Large intestine (tissue), 3 donors: ENCODE measurements around the gene CDRT4. TPM values are rescaled to one million over a fixed set of nuclear protein-coding genes. Genes with fewer than 3 reads are reported as not detected.

Experiments
- DNase-seq, 2 donors: peaks; one replicate each; pipeline versions ENCODE4 v3.0.0 to v3.0.0-alpha.2; 2013
- H3K27ac ChIP-seq: one replicate; pipeline ENCODE4 v1.5.1; 2013; ENCODE audit warnings: low read length
- H3K27me3 ChIP-seq: 2 replicates; pipeline ENCODE4 v1.6.1; 2013; ENCODE audit warnings: low read length; ENCODE audit not compliant: control insufficient read depth, insufficient read depth
- H3K36me3 ChIP-seq: 2 replicates; pipeline ENCODE4 v1.6.1; 2013; ENCODE audit warnings: low read length; ENCODE audit not compliant: control insufficient read depth, insufficient read depth
- H3K4me1 ChIP-seq: one replicate; pipeline ENCODE4 v1.6.1; 2013; ENCODE audit warnings: low read length; ENCODE audit not compliant: control insufficient read depth, insufficient read depth
- H3K4me3 ChIP-seq: one replicate; pipeline ENCODE4 v1.5.1; 2013; ENCODE audit warnings: low read length
- H3K9me3 ChIP-seq: one replicate; pipeline ENCODE4 v1.6.1; 2013; ENCODE audit warnings: mild to moderate bottlenecking, low read depth, low read length, moderate library complexity; ENCODE audit not compliant: control insufficient read depth
- WGBS: methylation state at CpG from one replicate; pipeline ENCODE4 v1.1.5; 2013; ENCODE audit warnings: low lambda C conversion rate; ENCODE audit not compliant: insufficient coverage; 5-methylcytosine and 5-hydroxymethylcytosine counted together
- polyA plus RNA-seq: library from polyadenylated mRNA; unstranded; fragments of 120-200 nt; gene quantifications from one replicate; pipeline ENCODE4 v1.2.1, GENCODE V29; 2013

The CDRT4 gene
- polyA plus RNA-seq, 1 donor: 29.3 TPM

DNA sequence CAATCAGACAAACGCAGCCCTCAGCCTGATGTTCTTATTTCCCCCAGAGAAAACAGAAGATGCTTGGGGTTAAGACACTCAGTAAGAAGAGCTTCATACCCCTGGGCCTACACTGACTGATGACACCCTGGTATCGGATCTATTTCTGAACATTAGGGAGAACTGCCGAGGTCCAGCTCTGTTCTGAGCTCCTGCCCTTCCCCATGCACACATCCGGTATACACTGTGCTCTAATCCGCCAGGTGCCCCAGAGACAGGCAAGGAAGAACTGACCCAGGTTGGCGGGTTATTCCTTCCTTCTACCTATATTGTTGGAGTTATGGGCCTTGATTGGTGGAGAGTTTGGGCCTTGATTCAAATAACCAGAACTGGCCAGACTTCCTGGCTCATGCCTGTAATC is 68.0 kb downstream of the CDRT4 start:
- Histone ChIP-seq H3K9me3 (no peaks in the 10 kb centered on the region), H3K27ac (no peak overlapping the region), H3K36me3 (no peaks in the 10 kb centered on the region), H3K4me3 (no peak overlapping the region), H3K4me1 (peaks cover 4% of the 10 kb centered on the region), H3K27me3 (no peaks in the 10 kb centered on the region)
- no CpG with 5 or more reads among the region's 6 CpGs for WGBS
- DNase-seq: no peak

DNA sequence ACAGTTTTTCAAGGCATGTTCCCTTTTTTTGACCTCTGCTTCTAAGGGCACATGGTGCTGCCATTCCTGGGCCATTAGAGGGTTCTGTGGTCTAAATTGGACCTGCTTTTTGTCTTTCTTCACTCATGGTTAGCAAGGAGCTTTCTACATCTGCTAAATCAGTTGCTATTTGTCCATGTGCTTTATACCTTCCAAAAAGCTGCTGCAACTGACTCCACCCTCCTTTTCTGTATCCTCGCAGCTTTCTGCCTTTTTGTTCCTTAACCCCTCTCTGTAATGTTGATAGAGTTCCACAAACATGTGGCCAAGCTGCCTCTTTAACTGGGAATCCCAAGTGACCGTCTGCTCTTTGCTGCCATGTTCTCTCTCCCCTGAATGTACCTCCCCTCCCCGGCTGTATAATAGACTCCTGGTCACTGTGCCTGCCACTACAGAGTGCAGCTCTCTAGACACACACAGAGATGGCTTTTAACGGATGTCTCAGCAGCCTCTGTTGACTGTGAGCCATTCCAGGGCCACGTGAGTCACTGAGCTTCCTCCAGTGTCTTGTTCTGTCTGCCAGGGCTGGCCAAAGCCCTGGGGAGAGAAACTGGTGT is 68.6 kb downstream of the CDRT4 start:
- Histone ChIP-seq H3K27me3 (no peaks in the 10 kb centered on the region), H3K4me3 (no peak overlapping the region), H3K36me3 (no peaks in the 10 kb centered on the region), H3K9me3 (no peaks in the 10 kb centered on the region), H3K27ac (no peak overlapping the region), H3K4me1 (no peaks in the 10 kb centered on the region)
- no CpG with 5 or more reads among the region's 5 CpGs for WGBS
- DNase-seq: no peak

DNA sequence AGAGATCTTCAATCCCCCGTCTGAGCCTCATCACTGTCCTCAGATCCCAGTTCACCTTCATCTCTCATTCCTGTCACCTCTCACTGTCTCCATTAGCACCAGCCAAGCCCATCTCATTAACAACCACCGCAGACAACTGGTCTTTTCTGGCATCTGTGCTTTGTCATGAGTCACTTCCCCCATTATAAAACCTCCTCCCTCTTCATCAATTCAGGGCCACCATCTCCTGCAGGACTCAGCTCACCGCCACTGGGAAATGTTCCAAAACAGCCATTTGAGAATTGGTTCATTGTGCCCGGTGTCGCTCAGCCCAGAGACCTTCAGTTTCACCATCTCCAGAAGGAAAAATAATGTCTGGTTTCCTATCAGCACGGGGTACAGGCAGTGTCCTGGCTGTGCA is 69.1 kb downstream of the CDRT4 start:
- H3K36me3 ChIP-seq: no peaks in the 10 kb centered on the region
- no peaks in the 10 kb centered on the region for H3K9me3 ChIP-seq
- H3K27ac ChIP-seq: no peak overlapping the region
- no CpG with 5 or more reads among the region's 6 CpGs for WGBS
- no peaks in the 10 kb centered on the region for H3K27me3 ChIP-seq
- H3K4me3 ChIP-seq: no peak overlapping the region
- H3K4me1 ChIP-seq: no peaks in the 10 kb centered on the region
- DNase-seq: no peak

DNA sequence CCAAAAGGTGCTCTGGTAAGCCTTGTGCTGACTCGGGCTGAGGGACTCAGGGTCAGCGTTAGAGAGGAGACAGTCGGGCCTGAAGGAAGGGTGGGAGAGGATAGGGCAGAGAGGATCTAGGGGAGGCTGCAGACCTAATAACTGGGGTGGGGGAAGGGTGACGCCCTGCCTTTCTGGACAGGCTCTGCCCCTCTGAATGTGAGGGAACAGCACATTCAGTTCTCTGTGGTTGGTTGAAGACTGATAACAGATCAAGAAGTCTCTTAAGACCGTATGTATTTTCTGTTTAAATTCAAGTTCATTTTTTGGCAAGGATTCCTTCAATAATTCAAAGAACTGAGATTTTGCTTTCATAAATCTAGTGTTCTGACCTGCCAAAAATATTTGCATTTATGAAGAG is 69.8 kb downstream of the CDRT4 start:
- DNase-seq: no peak
- 80% methylated on average over 1 of the region's 5 CpGs for WGBS
- Histone ChIP-seq H3K27ac (no peak overlapping the region), H3K36me3 (no peaks in the 10 kb centered on the region), H3K4me1 (no peaks in the 10 kb centered on the region), H3K9me3 (no peaks in the 10 kb centered on the region), H3K4me3 (no peak overlapping the region), H3K27me3 (no peaks in the 10 kb centered on the region)

DNA sequence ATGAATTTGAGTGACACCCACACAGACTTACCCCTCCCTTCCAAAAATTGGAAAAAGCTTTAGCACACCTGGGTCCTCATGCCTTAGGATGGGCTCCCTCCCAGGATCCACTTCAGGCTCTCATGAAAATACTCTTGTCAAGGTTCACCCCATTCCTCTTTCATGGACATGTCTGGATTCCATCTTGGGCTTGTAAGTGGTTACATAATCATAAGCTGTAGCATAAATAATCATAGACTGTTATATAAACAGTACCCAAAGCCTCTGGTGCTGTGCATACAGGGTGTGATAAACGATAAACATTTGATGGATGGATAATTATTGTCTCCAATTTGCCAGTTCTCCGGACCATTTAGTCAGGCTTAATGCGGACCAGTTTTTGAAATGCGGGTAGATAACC is 72.3 kb downstream of the CDRT4 start:
- no peaks in the 10 kb centered on the region for H3K36me3 ChIP-seq
- no peaks in the 10 kb centered on the region for H3K27me3 ChIP-seq
- no peak for DNase-seq
- no peaks in the 10 kb centered on the region for H3K9me3 ChIP-seq
- no peaks in the 10 kb centered on the region for H3K4me1 ChIP-seq
- no peak overlapping the region for H3K27ac ChIP-seq
- no CpG with 5 or more reads among the region's 4 CpGs for WGBS
- no peak overlapping the region for H3K4me3 ChIP-seq

DNA sequence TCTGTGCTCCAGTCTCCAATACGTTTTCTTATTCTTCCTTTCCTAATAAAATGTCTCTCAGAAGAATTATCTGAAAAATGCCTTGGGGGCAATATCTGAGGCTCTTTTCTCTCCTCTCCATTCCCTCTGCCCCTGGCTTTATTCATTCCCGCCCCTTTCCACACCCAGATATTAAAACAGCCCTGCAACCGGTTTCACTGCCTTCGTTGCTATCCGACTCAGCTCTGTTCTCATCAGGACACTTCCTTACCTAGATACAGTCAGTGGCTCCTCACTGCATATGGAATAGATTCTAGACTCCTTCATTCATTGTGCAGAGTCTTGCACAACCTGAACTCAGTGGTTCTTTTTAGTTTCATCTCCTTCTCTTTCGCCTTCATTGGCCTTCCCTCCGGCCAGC is 74.0 kb downstream of the CDRT4 start:
- WGBS: 94% methylated on average over 3 of the region's 7 CpGs
- H3K4me3 ChIP-seq: no peak overlapping the region
- no peaks in the 10 kb centered on the region for H3K27me3 ChIP-seq
- H3K36me3 ChIP-seq: no peaks in the 10 kb centered on the region
- no peak for DNase-seq
- no peaks in the 10 kb centered on the region for H3K4me1 ChIP-seq
- no peak overlapping the region for H3K27ac ChIP-seq
- no peaks in the 10 kb centered on the region for H3K9me3 ChIP-seq

DNA sequence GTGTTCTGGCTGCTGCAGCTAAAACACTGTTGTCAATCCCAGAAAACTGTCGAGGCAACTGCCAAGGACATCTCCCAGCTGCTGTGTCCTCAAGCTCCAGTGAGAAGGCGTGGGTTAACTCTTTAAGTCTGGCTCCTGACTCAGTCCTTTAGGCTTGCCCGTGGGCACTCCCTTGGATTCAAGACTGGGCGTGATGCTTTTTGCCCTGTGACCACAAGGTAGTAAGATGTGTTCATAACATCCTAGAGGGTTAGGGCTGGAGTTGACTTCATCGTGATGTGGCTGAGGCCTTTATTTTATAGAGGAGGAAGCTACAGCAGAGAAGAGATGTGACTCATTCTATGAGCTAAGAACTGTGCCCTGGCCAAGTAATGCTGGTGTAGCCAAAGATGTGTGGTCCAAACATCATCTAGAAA is 75.1 kb downstream of the CDRT4 start:
- Histone ChIP-seq H3K9me3 (no peaks in the 10 kb centered on the region), H3K27ac (no peak overlapping the region), H3K4me3 (no peak overlapping the region), H3K36me3 (no peaks in the 10 kb centered on the region), H3K4me1 (no peaks in the 10 kb centered on the region), H3K27me3 (no peaks in the 10 kb centered on the region)
- no peak for DNase-seq
- no CpG with 5 or more reads among the region's 5 CpGs for WGBS

DNA sequence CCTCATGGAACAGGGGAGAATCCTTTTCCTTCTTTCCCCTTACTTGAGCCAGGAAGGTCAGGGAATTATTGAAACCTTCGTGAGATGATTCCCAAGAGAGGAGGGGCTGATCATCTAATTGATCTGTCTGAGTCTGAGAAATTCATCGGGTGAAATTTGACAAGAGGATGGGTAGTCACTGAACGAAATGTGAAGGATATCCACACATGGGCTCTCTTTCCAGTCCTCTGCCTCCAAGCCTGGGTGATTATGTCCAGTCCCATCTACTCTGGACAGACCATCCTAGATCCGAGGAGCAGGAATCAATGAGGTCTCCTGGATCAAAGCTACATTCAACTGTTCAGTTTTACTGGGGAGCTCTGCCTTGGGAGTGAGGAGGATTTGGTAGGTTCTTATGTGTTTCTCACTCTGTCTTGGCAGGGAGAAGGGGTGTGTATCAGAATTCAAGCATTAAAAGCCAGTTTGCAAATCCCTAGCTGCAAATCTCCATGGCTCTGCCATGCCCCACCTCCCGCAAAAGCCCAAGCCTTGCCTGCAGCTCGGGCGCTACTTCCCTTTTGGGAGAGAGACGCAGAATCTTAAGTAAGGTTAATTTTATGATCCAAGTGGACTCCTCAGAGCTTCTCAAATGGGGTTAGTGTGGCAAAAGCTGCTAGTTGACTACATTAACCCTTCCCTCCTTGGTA is 78.9 kb downstream of the CDRT4 start:
- H3K9me3 ChIP-seq: no peaks in the 10 kb centered on the region
- no peaks in the 10 kb centered on the region for H3K36me3 ChIP-seq
- no peak overlapping the region for H3K4me3 ChIP-seq
- 100% methylated on average over 1 of the region's 8 CpGs for WGBS
- H3K27ac ChIP-seq: no peak overlapping the region
- H3K4me1 ChIP-seq: no peaks in the 10 kb centered on the region
- DNase-seq: no peak
- H3K27me3 ChIP-seq: no peaks in the 10 kb centered on the region

DNA sequence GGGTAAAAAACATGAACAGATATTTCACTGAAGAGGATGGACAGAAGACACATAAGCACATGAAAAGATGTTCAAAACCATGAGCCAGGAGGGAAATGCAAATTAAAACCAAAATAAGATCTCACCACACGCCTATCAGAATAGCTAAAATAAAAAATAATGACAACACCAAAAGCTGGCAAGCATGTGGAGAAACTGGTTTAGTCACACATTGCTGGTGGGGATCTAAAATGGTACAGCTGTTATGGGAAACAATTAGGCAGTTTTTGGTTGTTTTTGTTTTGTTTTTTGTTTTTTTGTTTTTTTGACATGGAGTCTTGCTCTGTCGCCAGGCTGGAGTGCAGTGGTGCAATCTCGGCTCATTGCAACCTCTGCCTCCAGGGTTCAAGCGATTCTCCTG is 81.3 kb downstream of the CDRT4 start:
- WGBS: no CpG with 5 or more reads among the region's 4 CpGs
- Histone ChIP-seq H3K4me3 (no peak overlapping the region), H3K36me3 (no peaks in the 10 kb centered on the region), H3K4me1 (peaks cover 11% of the 10 kb centered on the region), H3K27ac (no peak overlapping the region), H3K9me3 (no peaks in the 10 kb centered on the region), H3K27me3 (no peaks in the 10 kb centered on the region)
- DNase-seq: no peak
